Globus pallidus (tissue), 1 donor: ENCODE data around the gene PARD3B.

Source experiments
- DNase-seq: peaks from one replicate; pipeline ENCODE4 v3.0.0-alpha.2; 2015; ENCODE audit warnings: low spot score

The PARD3B gene

GRCh38 chr2:205352593-205352992, 807.3 kb downstream of the PARD3B start:
- no peak for DNase-seq

- no peak for DNase-seq
Measured at GRCh38 chr2:205357732-205358131, 812.5 kb downstream of the PARD3B start.

- DNase-seq = no peak
Measured at GRCh38 chr2:205358351-205358815, 813.1 kb downstream of the PARD3B start.

GRCh38 chr2:205361272-205361671, 816.0 kb downstream of the PARD3B start:
- DNase-seq = no peak

- no peak for DNase-seq
Measured at GRCh38 chr2:205361970-205362369, 816.7 kb downstream of the PARD3B start.

- DNase-seq = no peak
Measured at GRCh38 chr2:205364261-205364660, 819.0 kb downstream of the PARD3B start.

GRCh38 chr2:205366336-205367060, 821.2 kb downstream of the PARD3B start:
- no peak for DNase-seq

GRCh38 chr2:205367331-205367935, 822.2 kb downstream of the PARD3B start:
- no peak for DNase-seq

GRCh38 chr2:205369813-205370212, 824.5 kb downstream of the PARD3B start:
- no peak for DNase-seq

- no peak for DNase-seq
Measured at GRCh38 chr2:205370726-205371125, 825.5 kb downstream of the PARD3B start.

- DNase-seq = no peak
Measured at GRCh38 chr2:205372141-205372540, 826.9 kb downstream of the PARD3B start.

GRCh38 chr2:205375461-205376448, 830.5 kb downstream of the PARD3B start:
- DNase-seq = no peak

- no peak for DNase-seq
Measured at GRCh38 chr2:205377324-205377723, 832.0 kb downstream of the PARD3B start.

GRCh38 chr2:205383601-205384000, 838.3 kb downstream of the PARD3B start:
- DNase-seq = no peak

- DNase-seq = no peak
Measured at GRCh38 chr2:205386109-205386508, 840.8 kb downstream of the PARD3B start.

GRCh38 chr2:205387350-205388055, 842.2 kb downstream of the PARD3B start:
- DNase-seq = no peak

- no peak for DNase-seq
Measured at GRCh38 chr2:205390866-205391265, 845.6 kb downstream of the PARD3B start.

GRCh38 chr2:205401511-205401910, 856.2 kb downstream of the PARD3B start:
- DNase-seq = no peak

- DNase-seq = no peak
Measured at GRCh38 chr2:205402011-205402410, 856.7 kb downstream of the PARD3B start.

GRCh38 chr2:205403244-205403825, 858.1 kb downstream of the PARD3B start:
- no peak for DNase-seq

- DNase-seq = no peak
Measured at GRCh38 chr2:205405194-205405593, 859.9 kb downstream of the PARD3B start.
